ENCODE data around the gene ATP8B3. TPM values are rescaled to one million over a fixed set of nuclear protein-coding genes. Genes with fewer than 3 reads are reported as not detected.

The ATP8B3 gene
- total RNA-seq, 1 donor from 2014 or later = 0.41 TPM

DNA sequence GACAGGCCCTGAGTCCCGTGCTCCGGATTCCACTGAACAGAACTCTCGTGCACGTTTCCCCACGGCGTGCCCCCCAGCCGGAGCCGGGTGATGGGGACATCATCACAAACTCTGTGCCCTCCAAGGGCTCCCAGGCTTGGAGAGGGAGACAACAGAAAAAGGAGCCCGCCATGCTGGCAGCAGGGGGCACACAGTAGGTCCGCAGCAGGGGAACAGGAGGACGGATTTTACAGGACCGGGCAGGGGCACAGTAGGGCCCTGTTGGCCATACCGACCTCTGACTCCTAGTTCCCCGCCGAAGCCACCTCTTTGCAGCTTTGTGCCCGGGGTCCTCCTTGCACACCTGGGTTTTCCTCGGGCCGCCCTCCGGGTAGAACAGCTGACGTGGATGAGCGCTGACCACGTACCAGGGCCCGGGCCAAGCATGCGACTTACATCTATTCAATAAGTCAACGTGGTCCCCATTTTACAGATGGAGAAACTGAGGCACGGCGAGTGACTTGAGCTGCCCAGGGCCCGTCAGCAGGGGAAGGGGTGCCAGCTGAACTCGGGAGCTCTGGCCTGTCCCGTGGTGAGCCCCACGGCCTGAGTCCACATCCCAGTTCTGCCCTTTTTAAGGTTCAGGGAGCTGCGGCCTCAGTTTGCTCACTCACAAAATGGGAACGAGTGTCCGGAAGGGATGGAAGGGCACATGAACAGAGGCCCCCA is 68.9 kb downstream of the ATP8B3 start:
- H3K27me3 ChIP-seq (ENCODE audit: low read depth) = peaks cover 90% of the 10 kb centered on the region
- no peak for DNase-seq
- TF ChIP-seq, protein P1, sequence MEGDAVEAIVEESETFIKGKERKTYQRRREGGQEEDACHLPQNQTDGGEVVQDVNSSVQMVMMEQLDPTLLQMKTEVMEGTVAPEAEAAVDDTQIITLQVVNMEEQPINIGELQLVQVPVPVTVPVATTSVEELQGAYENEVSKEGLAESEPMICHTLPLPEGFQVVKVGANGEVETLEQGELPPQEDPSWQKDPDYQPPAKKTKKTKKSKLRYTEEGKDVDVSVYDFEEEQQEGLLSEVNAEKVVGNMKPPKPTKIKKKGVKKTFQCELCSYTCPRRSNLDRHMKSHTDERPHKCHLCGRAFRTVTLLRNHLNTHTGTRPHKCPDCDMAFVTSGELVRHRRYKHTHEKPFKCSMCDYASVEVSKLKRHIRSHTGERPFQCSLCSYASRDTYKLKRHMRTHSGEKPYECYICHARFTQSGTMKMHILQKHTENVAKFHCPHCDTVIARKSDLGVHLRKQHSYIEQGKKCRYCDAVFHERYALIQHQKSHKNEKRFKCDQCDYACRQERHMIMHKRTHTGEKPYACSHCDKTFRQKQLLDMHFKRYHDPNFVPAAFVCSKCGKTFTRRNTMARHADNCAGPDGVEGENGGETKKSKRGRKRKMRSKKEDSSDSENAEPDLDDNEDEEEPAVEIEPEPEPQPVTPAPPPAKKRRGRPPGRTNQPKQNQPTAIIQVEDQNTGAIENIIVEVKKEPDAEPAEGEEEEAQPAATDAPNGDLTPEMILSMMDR (IDR thresholded peaks at IDR 0.05; ENCODE audit: borderline replicate concordance) = no peak
- no peak overlapping the region for H3K4me3 ChIP-seq
- no peaks in the 10 kb centered on the region for H3K36me3 ChIP-seq
- H3K4me1 ChIP-seq = peaks cover 2% of the 10 kb centered on the region
- H3K27ac ChIP-seq (replicated peaks) = no peak overlapping the region
- H3K9me3 ChIP-seq (replicated peaks) = peaks cover 13% of the 10 kb centered on the region
- intact Hi-C loops (cut with micrococcal nuclease) = no loop called here

DNA sequence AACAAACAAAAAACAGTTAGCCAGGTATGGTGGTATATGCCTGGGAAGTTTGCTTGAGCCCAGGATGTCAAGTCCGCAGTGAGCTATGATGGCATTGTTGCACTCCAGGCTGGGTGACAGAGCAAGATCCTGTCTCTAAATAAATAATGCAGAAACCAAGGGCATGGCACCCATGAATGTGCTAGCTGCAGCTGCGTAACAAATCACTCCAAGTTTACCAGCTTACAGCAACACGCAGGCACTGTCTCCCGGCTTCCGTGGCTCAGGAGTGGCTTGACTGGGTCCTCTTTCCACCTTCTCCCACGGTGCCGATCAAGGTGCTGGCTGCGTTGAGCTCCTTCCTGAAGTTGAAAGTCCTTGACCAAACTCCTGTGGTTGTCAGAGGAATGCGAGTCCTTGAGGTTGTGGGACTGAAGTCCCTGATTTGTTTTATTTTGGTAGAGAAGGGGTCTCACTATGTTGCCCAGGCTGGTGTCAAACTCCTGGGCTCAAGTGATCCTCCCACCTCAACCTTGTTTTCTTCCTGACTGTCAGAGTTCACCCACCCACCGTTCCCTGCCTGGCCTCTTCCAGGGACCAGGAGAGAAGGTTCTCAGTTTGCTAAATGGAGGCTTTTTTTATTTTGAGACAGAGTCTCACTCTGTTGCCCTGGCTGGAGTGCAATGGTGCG is 72.0 kb downstream of the ATP8B3 start:
- TF ChIP-seq, protein P1 (IDR thresholded peaks at IDR 0.05; ENCODE audit: borderline replicate concordance) = no peak
- intact Hi-C loops (cut with micrococcal nuclease) = no loop called here
- no peak for DNase-seq
- Histone ChIP-seq H3K4me3 (no peak overlapping the region), H3K9me3 (replicated peaks) (peaks cover 13% of the 10 kb centered on the region), H3K36me3 (no peaks in the 10 kb centered on the region), H3K27me3 (ENCODE audit: low read depth) (peaks cover 93% of the 10 kb centered on the region), H3K27ac (replicated peaks) (no peak overlapping the region), H3K4me1 (no peaks in the 10 kb centered on the region)

DNA sequence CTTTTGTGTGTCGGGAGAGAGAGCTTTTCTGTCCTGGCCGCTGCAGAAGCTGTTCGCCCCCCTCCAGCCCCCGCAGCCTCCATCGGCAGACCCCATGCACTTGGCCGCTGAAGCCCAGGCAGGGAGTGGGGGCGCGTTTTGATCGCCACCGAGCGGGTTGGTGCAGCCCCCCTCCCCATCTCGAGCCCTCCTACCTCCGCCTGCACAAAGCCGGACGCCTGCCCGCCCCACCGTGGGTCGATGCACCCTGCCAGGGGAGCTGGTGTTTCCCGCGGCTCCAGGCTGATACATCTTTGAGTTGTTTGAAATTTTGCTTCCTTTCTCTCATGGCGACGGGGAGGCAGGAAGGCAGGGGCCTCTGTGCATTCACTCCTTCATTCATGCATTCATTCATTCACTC is 75.1 kb downstream of the ATP8B3 start:
- no peak overlapping the region for H3K27ac ChIP-seq (replicated peaks)
- no peak for DNase-seq
- no peaks in the 10 kb centered on the region for H3K36me3 ChIP-seq
- intact Hi-C loops (cut with micrococcal nuclease) = no loop called here
- TF ChIP-seq, protein P1 (IDR thresholded peaks at IDR 0.05; ENCODE audit: borderline replicate concordance) = no peak
- H3K27me3 ChIP-seq (ENCODE audit: low read depth) = peaks cover 93% of the 10 kb centered on the region
- H3K4me1 ChIP-seq = no peaks in the 10 kb centered on the region
- H3K4me3 ChIP-seq = no peak overlapping the region
- peaks cover 13% of the 10 kb centered on the region for H3K9me3 ChIP-seq (replicated peaks)

DNA sequence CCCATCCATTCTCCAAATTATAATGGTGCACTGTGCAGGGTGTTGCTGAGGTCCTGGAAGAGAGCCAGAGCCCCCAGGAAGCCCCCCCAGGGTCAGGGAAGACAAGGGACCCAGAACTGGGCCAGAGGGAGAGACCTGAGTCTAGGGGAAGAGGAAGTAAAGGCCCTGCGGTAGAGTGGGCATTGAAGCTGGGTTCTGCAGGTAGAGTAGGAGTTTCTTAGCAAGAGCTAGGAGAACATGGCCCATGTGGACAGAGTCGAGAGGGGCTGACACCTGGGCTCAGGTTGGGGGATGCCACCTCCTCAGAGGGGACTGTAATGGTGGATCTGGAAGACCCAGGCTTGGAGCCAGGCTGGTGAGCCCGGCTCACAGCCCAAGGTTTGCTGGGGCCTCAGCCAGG is 75.8 kb downstream of the ATP8B3 start:
- no peak overlapping the region for H3K4me3 ChIP-seq
- TF ChIP-seq, protein P1 (IDR thresholded peaks at IDR 0.05; ENCODE audit: borderline replicate concordance) = no peak
- H3K4me1 ChIP-seq = no peaks in the 10 kb centered on the region
- intact Hi-C loops (cut with micrococcal nuclease) = no loop called here
- H3K27ac ChIP-seq (replicated peaks) = no peak overlapping the region
- H3K9me3 ChIP-seq (replicated peaks) = peaks cover 13% of the 10 kb centered on the region
- no peak for DNase-seq
- H3K27me3 ChIP-seq (ENCODE audit: low read depth) = peaks cover 93% of the 10 kb centered on the region
- H3K36me3 ChIP-seq = no peaks in the 10 kb centered on the region

DNA sequence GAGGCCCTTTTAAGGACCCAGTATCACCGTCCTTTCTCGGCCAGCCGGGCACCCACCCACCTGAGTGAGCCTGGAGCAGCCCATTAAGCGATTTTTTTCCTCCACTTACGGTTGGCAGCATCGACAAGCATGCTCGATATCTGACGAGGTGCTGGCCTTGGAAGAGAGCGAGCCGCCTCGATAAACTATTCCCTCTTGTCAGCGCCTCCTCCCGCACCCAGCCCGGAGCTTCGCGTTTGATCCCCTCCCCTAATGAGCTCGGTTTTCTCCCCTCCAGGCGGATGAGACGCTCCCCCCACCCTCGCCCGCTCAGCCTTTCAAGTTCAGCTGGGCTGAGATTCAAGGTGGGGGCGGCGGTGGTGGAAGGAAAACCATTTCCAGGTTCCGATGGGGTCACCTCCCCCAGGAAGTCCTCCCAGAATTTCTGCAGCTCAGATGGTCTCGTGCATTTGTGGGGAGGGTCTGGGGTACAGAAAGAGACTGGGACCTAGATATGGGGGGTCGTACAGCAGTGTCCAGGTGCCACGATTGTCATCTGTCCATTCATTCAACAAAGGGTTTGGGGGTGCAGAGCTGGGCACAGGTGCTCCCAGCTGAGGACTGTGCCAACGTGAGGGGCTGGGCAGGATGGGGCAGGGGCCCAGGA is 77.6 kb downstream of the ATP8B3 start:
- Histone ChIP-seq H3K4me3 (no peak overlapping the region), H3K4me1 (no peaks in the 10 kb centered on the region), H3K27me3 (ENCODE audit: low read depth) (peaks cover 99% of the 10 kb centered on the region), H3K36me3 (no peaks in the 10 kb centered on the region), H3K27ac (replicated peaks) (no peak overlapping the region), H3K9me3 (replicated peaks) (peaks cover 2% of the 10 kb centered on the region)
- TF ChIP-seq, protein P1 (IDR thresholded peaks at IDR 0.05; ENCODE audit: borderline replicate concordance) = no peak
- intact Hi-C loops (cut with micrococcal nuclease) = no loop called here
- no peak for DNase-seq

Small RNAs within 50 kb of the gene (microRNA-seq; reads per million reads assigned to microRNA genes)
- gene MIR1909 = not detected

Other genes starting within 250 kb of the ATP8B3 start
- 6.4 TPM for gene MEX3D, start 244.0 kb downstream of the ATP8B3 start, total RNA-seq
- 48.6 TPM for gene MBD3, start 219.4 kb downstream of the ATP8B3 start, total RNA-seq
- 942 TPM for gene UQCR11, start 206.8 kb downstream of the ATP8B3 start, total RNA-seq
- gene TCF3, start 159.7 kb downstream of the ATP8B3 start, total RNA-seq = 18.4 TPM
- gene ONECUT3, start 58.8 kb downstream of the ATP8B3 start, total RNA-seq = not detected
- gene REXO1, start 36.2 kb upstream of the ATP8B3 start, total RNA-seq = 17.7 TPM
- gene KLF16, start 51.3 kb upstream of the ATP8B3 start, total RNA-seq = 6.4 TPM
- 55.6 TPM for gene ABHD17A, start 73.2 kb upstream of the ATP8B3 start, total RNA-seq
- gene ADAT3, start 93.1 kb upstream of the ATP8B3 start, total RNA-seq = 1.8 TPM
- 16.2 TPM for gene SCAMP4, start 93.1 kb upstream of the ATP8B3 start, total RNA-seq
- 24.5 TPM for gene CSNK1G2, start 128.9 kb upstream of the ATP8B3 start, total RNA-seq
- gene BTBD2, start 203.4 kb upstream of the ATP8B3 start, total RNA-seq = 53.4 TPM
- 200 TPM for gene MKNK2, start 239.0 kb upstream of the ATP8B3 start, total RNA-seq